ENCODE data around the gene DHRS7.
A peak's percentile ranks its signal among the peaks of the same experiment; 100 is the strongest.

The DHRS7 gene

DNA sequence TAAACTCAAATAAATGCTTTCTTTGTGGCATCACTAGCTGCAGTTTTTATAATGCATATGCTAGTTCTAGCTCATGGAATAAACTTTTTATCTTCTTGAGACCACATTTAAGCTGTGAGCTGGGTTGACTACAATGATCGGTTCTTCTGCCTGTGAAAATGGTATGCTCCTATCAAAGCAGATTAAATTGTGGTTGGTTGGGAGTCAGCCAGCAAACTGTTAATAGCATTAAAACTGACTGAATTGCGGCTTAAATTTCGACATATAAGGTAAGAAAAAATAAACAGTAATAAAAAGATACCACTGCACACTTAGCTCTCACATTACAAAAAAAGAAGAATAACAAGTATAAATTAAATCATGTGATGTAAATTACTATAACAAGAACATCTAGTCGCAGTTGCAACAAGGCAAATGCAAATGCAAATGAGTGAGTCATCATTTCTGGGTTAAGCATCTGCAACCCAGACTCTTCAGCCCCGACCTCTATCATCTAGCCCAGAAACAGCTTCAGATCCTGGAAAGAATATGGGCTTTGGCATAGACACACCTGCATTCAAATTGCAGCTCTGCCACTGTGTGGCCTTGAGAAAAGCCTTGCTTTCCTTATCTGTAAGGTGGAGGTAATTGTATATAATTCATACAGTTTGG is 19.8 kb upstream of the DHRS7 start:
- no peak for DNase-seq

- peak; percentile 24 for DNase-seq
Measured at GRCh38 chr14:60184146-60184904, 19.1 kb upstream of the DHRS7 start.

DNA sequence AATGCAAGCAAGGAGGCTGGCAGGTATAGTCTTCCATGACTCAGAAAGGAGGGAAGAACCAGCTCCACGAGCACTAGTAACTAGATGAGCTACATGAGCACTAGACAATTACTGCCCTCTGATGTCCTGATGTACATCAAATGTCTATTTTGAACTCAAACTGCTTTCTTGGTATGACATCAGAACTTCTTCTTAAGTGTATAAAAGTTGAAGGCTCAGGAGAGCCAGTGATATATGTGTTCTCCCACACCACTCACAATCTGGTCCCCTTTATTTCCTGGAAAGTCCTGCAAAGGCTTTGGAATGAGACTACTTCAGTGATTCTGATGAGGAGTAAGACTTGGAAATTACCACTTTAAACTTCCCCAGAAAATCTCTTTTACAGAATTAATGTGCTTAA is 18.5 kb upstream of the DHRS7 start:
- DNase-seq, result no peak

- DNase-seq, result no peak
Measured at GRCh38 chr14:60183138-60183537, 17.9 kb upstream of the DHRS7 start.

- no peak for DNase-seq
Measured at GRCh38 chr14:60179431-60179869, 14.3 kb upstream of the DHRS7 start.

DNA sequence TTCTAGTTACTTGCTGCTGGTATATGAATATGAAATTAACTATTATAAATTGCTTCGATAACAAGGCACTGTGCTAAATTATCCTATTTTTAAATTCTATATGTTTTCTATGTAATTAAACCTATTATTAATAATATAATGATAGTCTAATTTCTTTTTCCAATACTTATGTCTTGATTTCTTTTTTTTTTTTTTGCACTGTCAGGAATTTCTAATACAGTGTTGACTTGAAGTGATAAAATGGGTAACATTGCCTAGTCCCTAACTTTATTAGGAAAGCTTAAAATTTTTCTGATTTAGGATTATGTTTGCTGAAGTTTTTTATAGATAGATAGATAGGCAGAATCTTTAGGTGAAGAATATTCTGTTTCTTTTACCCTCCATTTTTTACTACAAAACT is 13.6 kb upstream of the DHRS7 start:
- no peak for DNase-seq

- no peak for DNase-seq
Measured at GRCh38 chr14:60178164-60178563, 13.0 kb upstream of the DHRS7 start.

DNA sequence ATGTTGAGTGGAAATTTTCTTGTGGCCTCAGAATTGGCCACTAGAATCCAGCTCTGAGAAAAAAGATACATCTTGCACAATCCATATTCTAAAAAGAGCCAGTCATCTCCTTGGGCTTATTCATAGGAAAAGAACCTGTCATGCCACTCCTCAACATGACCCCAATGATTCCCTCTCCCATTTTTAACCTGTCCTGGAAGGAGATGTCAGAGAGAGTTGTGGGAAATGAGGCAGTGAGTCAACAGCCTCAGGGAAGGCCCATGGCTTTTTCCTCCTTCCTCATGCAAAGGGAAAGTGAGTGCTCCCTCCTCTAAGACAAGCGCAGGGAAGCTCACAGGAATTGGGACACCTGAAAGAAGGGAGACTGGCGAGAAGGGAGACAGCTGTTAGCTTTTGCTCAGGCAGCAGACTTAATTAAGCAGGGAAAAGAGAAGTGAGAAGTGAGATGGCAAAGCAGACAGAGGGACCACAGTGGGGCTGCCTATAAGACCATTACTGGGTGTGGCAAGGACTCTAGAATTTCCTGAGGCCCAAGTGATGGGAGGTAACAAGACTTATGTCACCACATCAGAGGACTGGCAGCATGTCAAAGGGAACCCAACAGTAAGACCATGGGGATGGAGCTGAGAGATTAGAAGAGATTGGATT is 10.2 kb upstream of the DHRS7 start:
- DNase-seq, result no peak

DNA sequence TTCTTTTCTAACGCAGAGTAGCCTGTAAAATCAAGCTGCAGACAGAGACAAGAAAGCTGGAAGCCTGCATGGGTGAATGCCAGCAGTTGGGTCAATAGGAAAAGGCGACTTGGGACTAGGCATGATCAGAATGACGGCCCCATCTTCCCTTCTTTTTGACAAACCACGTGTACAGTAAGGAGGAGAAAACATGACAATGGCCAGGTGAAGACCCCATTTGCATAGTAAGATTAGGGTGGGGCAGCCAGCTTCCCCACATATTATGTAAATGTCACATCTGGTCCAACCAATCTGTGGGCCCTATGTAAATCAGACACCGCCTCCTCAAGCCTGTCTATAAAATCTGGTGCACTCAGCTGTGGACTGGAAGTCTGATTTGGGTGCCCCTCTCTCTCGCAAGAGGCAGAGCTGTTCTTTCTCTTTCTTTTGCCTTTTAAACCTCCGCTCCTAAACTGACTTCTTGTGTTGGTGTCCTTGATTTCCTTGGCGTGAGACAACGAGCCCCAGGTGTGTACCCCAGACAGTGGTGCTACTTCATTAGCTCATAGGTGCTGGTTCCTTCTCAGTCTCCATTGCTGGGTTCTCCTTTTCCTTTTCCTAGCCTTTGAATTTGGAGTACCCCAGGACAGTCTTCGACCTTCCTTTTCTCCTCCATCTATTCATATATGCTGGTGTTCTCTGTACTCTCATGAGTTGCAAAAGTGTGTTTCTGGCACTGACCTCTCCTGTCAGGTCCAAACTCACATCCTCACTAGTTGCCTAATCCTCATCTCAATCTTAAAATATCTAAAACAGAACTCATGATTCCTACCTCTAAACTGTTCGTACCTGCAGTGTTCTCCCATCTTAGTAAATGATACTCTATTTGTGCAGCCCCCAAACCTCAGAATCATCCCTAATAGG is 9.4 kb upstream of the DHRS7 start:
- DNase-seq, result no peak

DNA sequence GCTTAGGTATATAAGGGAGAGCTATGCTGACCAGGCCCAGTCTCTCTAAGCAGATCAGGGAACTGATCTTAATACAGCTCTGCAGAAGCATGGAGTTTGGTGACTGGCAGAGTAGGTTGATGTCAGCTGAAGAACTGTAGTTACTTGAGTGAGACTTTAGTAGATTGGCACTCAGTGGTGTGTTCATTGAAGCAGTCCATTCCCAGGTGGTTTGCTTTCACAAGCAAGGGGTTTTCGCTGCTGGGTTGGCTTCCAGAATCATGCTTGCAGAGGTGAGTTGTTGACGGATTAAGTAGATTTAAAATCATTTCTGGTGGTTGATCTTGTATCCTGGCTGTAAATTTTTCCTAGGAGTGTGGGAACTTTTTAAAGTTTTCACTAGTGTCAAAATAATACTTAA is 6.5 kb upstream of the DHRS7 start:
- DNase-seq, result no peak

GRCh38 chr14:60170948-60171347 is 5.8 kb upstream of the DHRS7 start:
- no peak for DNase-seq

GRCh38 chr14:60169722-60170121 is 4.5 kb upstream of the DHRS7 start:
- no peak for DNase-seq

GRCh38 chr14:60166142-60166541 is 944 bp upstream of the DHRS7 start:
- no peak for DNase-seq

- DNase-seq, result no peak
Measured at GRCh38 chr14:60165547-60165876, 314 bp upstream of the DHRS7 start.

DNA sequence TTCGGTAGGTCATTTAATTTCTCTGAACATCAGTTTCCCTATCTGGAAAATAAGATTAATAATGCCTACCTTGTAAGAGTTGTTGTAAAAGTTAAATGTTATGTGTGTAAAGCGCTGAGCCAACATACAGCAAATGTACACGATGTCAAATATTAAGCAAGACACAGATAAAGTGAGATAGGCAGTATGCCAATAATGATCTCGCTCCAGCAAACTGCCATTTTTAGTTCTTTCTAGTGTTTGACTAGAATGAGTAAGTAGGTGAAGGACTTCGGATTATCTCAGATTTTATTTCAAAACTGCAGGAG is 840 bp downstream of the DHRS7 start:
- DNase-seq, result no peak

DNA sequence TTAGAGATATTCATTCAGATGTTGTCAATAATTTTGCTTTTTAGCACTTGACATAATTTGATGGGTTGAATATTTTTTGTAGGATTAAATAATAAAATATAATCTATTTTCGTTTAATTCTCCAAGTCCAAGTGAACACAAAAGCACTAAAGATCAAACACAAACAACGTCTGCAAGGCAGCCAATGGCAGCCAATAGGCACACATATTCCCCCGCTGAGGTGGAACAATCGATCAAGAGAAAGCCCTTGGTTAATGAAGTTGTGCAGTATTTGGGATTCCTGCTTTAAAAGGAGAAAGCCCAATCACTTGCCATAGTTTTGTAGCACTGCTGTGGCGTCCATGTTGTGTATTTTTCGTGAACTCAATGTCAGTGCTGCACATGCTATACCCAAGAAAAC is 1.5 kb downstream of the DHRS7 start:
- no peak for DNase-seq

DNA sequence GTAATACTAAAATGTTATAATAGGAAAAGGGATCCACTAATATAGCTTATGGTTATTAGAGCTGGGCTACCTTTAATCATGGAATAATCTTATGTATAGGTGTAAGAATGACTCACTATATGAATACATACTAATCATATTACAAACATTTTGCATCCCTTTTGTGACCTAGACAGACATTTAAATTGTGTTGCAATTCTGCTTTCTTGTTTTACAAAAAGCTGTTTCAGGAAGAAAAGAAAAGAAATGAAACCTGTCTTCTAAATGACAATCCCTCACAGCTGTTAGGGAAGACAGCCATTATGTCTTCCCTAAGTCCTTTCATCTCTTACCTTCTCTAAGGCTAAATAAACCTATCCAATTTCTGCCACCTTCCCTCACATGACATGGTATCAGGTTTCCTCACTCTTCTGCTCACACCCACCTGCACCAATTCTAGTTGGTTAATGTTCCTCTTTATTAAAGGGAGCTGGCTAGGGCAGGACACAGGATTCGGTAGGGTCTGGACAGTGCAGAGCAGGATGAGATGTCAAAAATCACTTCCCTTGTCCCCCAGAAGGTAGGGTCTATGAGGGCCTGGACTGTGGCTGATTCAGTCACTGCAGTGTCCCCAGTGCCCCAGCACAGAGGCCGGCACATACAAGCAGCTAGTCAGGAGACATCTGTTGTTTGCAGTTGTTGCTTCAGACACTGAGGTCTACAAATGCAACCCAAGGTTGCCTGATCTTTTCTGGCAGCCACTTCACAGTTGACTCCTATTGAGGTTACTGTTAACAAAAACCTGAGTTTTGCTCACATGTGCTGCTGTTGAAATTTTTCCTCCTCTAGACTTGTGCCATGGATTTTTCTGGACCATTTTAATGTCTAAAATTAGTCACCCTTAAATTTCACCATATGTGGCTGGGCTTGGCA is 3.7 kb downstream of the DHRS7 start:
- DNase-seq, result peak; percentile 62

DNA sequence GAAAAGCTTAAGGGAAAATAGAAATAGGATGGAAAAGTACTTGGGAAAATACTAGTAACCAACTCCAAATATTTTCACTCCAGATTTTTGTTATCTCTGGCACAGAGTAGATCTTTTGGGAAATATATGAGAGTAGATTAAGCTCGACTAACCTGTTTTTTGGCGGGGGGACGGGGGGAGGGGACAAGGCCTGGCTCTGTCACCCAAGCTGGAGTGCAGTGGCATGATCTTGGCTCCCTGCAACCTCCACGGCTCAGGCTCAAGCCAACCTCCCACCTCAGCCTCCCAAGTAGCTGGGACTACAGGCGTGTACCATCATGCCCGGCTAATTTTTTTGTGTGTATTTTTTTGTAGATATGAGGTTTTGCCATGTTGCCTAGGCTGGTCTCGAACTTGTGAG is 4.8 kb downstream of the DHRS7 start:
- no peak for DNase-seq

GRCh38 chr14:60154671-60155070 is 10.5 kb downstream of the DHRS7 start:
- DNase-seq, result no peak

DNA sequence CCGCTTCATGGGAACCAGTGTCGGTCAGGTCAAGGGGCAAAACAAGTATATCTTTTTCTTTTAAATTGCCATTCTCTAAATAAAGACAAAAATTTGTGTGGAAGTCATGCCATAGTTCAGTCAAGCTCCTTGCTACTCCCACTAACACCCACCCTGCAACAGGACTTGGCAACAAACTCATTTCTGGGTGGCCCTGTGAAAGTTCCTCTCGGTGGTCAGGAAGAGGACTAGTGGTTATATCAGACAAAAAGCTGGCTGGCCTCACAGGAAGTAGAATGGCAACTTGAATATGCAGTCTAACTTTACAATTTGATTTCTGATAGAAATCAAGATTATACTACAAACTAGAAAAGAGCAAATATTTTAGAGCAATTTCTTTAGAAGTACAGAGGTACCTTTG is 11.2 kb downstream of the DHRS7 start:
- no peak for DNase-seq

DNA sequence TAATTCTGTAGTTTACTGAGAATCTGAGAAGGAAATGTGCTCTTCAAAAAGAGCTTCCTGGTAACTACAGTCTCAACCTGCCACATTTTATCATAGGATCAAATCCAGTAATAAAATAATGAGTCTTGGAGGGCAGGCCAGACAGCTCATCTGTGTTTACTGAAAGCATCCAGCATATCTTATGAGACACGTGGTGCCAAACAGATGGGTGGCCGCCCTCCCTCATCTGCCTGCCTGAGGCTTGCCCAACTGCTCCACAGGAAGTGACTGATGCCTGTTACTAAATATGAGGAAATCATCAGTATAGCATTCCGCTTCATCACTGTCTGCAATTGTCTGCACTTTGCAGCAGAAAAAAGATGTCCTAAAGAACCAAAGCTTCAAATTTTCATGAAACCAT is 13.5 kb downstream of the DHRS7 start:
- DNase-seq, result peak; percentile 54

GRCh38 chr14:60134702-60135101 is 30.5 kb downstream of the DHRS7 start:
- no peak for DNase-seq
